NCI-H1048 (cell line): ENCODE measurements around the gene ZNF644.
"Not testable (repeated sequence)": the region's sequence is repeated elsewhere in the genome, so short reads cannot be mapped to it uniquely, and the experiment has no call there.

Experiments used
- DNase-seq: peaks from one replicate; lab custom pipeline; 2025; lab: John Stamatoyannopoulos, UW

ZNF644 gene

DNA sequence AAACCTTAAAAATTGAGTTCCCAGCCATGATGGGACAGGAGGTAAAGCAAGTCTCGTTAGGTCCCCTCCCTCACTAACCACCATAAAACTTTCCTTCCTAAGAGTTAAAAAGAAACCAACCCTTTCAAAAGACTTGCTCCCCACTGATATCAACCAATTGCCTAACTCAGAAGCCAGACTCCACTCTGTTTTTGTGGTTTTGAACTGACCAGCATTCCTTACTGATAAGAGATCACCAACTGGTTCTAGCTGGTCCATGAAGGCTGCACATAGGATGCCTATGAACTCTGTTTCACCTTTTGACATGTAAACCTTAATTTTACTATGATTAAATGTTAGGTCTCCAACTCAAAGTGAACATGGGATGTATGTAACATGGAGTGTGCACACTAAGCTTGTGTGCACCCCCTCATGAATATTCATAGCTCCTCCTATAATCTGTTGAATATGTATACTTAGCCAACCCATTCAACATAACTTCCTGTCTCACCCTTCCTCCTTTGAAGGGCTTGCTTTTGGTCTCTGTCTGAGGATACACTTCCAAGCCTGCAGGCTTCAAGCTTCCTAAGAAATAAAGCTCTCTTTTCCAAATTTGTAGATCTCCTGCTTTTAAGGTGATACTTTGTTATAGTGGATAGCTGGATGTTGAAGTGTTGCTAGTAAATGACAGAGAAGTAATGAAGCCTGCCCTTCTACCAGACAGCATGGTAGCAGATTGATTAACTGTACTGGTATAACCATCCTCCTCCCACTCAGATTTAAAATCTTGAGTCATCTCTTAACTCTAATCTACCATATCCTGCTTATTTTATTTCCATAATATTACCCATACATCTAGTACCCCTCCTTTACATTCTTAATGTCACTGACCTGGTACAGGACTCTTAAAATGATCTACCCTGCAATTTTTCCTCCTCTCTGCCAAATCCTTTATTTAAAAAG is 95.6 kb downstream of the ZNF644 start:
- no peak for DNase-seq

DNA sequence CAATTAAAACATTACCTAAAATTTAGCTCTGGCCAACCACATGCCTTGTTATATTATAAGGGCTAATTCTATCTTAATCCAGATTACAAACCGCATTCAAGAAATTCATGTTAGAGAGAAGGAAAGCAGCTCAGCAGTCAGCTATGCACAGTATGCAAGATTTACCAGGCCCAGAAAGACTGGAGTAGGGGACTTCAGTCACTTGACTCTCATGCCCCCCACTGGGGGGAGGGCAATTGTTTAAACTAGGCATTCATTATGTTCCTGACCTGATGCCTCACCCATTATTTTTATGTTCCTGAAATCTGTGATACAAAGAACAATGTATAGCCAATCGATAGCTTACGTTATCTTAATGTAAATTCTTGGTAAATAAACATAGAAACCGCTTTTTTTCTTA is 96.9 kb downstream of the ZNF644 start:
- DNase-seq = no peak

DNA sequence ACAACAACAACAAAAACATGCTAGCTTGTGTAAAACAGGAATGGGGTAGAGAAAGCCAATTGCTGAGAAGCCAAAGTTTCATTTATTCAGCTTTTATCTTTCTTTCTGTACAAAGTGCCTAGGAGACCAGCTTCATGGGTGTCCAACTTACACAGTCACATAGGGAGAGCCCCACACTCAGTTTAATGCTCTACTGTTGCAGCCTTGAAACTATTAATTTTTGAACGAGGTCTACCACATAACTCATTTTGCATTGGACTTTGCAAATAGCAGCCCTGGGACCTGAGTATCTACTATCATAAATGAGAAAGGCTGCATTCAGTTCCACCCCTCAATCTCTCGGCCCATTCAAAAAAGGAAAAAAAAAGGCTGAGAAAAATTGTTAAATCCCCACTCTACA is 98.8 kb downstream of the ZNF644 start:
- no peak for DNase-seq

DNA sequence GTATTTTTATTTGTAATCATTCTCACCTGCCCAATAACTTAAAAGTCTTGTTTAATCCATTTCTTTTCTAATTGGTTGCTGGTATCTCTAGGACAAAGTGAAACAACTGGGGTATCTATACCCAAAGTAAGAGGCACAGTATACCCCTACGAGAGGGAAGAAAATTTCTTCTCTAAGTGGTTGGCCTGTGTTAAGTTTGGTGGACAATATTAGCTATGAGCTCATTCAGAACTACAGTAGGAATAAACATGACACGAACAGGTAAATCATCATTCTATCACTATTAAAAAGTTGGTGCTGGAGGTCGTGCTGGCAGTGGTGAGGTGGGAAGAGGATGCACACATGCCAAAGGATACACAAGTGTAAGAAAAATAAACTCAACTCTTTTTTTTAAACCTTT is 99.6 kb downstream of the ZNF644 start:
- DNase-seq = no peak

DNA sequence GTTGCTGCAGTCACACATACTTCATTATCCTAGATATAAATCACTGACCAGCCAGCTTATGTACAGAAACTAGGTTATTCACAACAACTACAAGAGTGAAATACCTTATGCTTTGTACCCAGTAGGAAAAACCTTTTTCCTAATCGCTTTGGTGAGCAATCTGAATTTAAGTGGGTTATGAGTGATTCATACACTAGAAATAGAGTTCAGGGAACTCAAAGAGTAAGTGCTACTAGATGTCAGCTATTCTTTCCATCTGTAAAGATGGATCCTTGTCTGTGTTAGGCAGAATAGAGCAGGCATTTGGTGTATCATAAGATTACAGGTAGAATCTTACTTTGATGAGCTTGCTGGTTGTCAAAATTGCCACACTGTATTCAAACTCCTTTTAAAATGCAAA is 101.9 kb downstream of the ZNF644 start:
- DNase-seq = no peak

DNA sequence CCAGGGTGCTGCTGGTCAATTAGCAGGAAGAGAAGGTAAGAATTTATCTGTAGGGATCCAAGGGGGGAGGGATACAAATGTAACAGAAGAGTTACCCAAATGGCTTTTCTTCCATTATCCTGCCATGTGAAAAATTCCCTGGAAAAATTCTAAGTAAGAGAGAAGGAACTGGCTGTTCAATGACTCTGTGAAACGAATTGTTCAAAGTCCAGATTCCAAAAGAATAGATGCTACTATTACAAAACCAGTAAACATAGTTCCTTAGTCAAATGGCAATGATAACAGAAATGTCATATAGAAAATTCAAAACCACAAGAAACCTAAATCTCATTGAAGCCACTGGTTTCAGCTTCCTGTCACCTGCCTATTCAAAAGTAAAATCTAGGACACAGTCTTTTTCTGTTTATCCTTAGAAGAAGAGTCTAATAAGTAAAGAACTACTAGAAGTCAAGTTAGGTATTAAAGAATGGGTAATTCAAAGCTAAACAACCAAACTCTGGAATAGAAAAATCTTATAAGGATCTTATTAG is 102.6 kb downstream of the ZNF644 start:
- no peak for DNase-seq

DNA sequence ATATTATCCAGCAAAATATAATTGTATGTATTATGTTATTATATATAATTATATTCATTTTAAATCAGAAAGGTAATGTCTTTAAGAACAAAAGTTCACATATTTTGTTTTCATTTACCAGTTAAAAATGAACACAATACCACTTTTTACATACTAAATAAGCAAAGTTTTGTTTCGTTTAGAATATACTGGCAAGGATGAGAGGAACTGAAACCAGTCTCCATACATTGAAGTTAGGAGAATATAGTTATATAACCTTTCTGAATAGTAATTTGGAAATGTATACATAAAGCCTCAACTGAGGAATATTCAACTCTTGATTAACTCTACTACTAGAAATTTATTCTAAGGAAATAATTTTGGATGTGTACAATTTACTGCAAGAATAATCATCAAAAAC is 110.5 kb downstream of the ZNF644 start:
- no peak for DNase-seq

DNA sequence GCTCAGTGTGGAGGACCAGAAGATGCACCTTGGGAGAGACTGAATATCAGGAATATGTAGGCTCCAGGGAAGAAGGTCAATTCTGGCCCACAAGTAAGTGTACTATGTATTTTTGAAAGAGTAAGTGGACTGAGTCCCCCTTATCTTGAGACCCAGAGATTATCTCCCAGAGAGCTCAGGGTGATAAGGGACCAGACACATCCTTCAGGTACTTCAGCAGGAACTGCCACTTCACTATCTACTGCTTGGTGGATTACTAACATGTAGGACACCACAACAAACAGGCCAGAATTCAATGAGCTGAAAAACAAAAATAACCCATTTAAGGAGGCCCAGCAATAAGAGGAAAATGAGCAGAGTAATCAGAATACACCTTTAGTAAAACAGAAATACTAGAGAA is 119.2 kb downstream of the ZNF644 start:
- no peak for DNase-seq

DNA sequence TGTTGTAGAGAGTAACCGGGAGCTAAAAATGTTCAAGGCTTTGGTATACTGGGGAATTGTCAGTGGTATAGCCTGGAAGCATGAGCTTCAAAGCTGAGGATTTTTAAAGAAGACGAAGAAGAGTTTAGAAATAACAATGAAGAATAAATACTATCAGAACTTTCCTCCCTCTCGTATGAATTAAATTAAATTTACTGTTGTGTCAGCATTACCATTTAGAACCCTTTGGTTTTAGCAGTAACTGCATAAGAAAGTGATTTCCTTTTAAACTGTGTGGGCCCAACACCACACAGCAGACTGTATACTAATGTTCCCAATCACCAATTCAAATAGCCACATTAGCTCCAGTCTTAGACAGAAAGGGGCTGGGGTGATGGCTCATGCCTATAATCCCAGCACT is 122.6 kb downstream of the ZNF644 start:
- DNase-seq = no peak

DNA sequence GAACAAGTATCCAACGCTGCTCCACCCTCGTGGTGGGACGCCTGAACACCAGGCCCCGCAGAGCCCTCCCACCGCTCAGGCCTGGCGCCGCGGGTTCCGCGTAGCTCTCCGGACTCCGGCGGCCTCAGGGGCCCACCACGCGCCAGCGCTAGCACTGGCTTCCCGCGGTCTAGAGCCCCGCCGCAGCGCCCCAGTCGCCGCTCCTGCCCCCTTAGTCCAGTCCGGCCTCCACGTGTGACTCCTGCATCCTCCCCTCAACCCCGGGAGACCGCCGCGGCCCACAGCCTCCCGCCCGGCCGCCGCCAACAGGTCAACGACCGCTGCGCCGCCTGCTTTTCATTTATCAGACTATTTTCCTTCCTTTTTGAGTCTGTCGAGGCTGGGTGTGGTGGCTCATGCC is 128.2 kb downstream of the ZNF644 start:
- not testable (repeated sequence) for DNase-seq

DNA sequence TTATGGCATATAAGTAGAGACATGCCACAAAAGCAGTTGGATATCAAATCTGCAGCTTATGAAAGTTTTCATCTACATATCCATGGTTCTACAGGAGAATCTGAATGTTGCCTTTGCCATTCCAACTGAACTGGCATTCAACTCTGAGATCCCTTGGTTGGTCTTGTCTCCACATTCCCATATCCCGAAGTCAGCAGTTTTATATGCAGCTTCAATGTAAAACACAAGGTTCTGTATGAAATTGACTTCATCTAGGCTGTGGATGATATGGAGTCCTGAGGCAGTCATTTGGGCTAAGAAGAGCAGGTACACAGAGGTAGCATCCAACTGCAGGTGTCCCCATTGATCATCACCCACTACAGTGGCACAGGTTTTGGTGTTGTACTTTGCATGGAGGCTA is 129.0 kb downstream of the ZNF644 start:
- not testable (repeated sequence) for DNase-seq

DNA sequence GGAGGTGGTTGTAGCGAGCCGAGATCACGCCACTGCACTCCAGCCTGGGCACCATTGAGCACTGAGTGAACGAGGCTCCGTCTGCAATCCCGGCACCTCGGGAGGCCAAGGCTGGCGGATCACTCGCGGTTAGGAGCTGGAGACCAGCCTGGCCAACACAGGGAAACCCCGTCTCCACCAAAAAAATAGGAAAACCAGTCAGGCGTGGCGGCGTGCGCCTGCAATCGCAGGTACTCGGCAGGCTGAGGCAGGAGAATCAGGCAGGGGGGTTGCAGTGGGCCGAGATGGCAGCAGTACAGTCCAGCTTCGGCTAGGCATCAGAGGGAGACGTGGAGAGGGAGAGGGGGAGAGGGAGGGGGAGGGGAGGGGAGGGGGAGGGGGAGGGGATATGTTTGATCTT is 129.6 kb downstream of the ZNF644 start:
- DNase-seq = not testable (repeated sequence)

DNA sequence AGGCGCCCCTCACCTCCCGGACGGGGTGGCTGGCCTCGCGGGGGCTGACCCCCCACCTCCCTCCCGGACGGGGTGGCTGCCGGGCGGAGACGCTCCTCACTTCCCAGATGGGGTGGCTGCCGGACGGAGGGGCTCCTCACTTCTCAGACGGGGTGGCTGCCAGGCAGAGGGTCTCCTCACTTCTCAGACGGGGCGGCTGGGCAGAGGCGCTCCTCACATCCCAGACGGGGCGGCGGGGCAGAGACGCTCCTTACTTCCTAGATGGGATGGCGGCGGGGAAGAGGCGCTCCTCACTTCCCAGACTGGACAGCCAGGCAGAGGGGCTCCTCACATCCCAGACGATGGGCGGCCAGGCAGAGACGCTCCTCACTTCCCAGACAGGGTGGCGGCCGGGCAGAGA is 130.1 kb downstream of the ZNF644 start:
- DNase-seq = not testable (repeated sequence)

DNA sequence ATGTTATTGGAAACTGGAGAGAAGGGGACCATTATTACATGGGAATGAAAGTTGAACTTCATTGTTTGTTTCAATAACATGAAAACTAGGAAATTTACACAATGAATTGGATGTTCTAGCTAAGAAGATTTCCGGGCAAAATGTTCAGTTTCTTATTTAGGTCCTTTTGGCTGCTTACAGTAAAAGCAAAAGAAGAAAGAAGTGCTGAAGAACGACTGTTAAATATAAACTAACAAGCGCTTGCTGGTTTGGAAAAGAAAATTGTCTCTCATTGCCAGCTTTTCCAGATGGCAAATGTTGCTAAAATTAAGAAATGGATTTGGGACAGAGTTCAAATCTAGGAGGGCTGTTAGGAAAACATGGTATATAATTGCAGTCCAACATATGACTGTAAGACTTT is 139.6 kb downstream of the ZNF644 start:
- no peak for DNase-seq

DNA sequence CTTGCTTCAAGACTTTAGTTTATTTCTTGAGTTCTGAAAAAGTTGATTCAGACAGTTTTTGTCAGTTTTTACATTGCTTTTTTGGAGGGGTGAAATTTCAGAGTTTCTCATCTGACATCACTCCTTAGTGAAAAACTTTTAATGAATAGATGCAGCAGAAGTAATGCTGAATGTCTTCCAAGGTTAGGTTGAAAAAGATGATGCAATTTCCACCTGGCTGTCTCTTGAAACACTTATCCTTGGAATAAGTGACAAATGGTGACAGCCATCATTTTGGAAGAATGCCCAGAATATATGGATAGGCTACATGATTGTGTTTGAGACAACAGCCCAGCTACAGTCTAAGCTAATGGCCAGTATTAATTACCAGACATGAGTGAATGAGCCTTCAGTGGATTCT is 140.8 kb downstream of the ZNF644 start:
- no peak for DNase-seq

DNA sequence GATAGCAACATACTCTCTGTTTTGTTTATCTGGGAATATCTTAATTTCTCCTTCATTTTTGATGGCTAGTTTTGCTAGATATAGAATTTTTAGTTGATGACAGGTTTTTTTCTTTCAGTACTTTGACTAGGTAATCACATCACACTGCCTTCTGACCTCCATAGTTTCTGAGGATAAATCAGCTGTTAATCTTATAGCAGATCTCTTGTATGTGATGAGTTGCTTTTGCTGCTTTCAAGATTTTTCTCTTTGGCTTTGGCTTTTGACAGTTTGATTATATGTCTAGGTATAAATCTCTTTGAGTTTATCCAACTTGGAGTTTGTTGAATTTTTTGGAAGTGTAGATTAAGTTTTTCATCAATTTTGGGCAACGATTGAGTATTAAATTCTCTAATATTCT is 142.6 kb downstream of the ZNF644 start:
- DNase-seq = no peak

DNA sequence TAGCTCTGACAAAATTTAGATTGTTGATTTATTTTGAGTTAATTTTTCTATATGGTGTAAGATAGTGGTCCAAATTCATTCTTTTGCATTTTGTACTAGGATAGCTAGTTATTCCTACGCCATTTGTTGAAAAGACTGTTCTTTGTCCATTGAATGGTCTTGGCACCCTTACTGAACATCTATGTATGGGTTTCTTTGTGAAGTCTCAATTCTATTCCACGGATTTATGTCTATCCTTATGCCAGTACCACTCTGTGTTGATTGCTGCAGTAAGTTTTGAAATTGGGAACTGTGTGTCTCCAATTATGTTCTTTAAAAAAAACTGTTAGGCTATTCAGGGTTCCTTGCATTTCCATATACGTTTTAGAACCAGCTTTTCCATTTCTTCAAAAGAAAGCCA is 145.7 kb downstream of the ZNF644 start:
- no peak for DNase-seq
